ENCODE results near the gene EML3. TPM values are rescaled to one million over a fixed set of nuclear protein-coding genes. Genes with fewer than 3 reads are reported as not detected.

The EML3 gene
- total and polyA plus RNA-seq, 2 of the 8 experiments (the other 6 are each of a cell fraction or from before 2014, with no cell fraction given) = 19.2 to 29.9 TPM

- TF ChIP-seq HDAC2 (IDR thresholded peaks at IDR 0.05; ENCODE audit: borderline replicate concordance in 1 of 2, low read depth in 2 of 2, low read length in 2 of 2) (no peak), SIRT6 (IDR thresholded peaks at IDR 0.05; ENCODE audit: low read length) (no peak), KDM5A (IDR thresholded peaks at IDR 0.05; ENCODE audit: low read length) (no peak), ATF2 (IDR thresholded peaks at IDR 0.05; ENCODE audit: low read length) (no peak), SP1 (IDR thresholded peaks at IDR 0.05; ENCODE audit: low read depth, low read length) (peak; percentile 47), YY1 (IDR thresholded peaks at IDR 0.05; ENCODE audit: low read depth, low read length) (no peak), NRF1 (IDR thresholded peaks at IDR 0.05; ENCODE audit: low read depth, low read length) (no peak), CHD1 (IDR thresholded peaks at IDR 0.05; ENCODE audit: low read depth, low read length) (no peak), NANOG (IDR thresholded peaks at IDR 0.05; ENCODE audit: insufficient read depth, low read depth, low read length, poor library complexity, severe bottlenecking) (no peak), E2F6 (IDR thresholded peaks at IDR 0.05) (0 out of 2 replicates have a peak, but pooled peaks have one; percentile 25), BACH1 (IDR thresholded peaks at IDR 0.05; ENCODE audit: low read length) (0 out of 2 replicates have a peak, but pooled peaks have one; percentile 11), POLR2A (IDR thresholded peaks at IDR 0.05; ENCODE audit: control extremely low read depth in 1 of 2, low read depth in 2 of 2, low read length in 2 of 2) (peak; percentile 20 to 36; a peak in 2 of 3 replicates), RNF2 (IDR thresholded peaks at IDR 0.05; ENCODE audit: borderline replicate concordance, low read depth, low read length, missing control alignments, poor library complexity, severe bottlenecking) (no peak), SIX5 (IDR thresholded peaks at IDR 0.05; ENCODE audit: low read depth, low read length) (no peak), RAD21 (IDR thresholded peaks at IDR 0.05 in 1 of 2, conservative IDR thresholded peaks at IDR 0.05 in 1 of 2; ENCODE audit: low read depth in 2 of 2, low read length in 2 of 2) (no peak), TEAD4 (IDR thresholded peaks at IDR 0.05; ENCODE audit: low read depth, low read length) (no peak), JUND (IDR thresholded peaks at IDR 0.05; ENCODE audit: low read length) (peak; percentile 4; the same call in 1 of the 2 replicates), MAX (IDR thresholded peaks at IDR 0.05) (peak; percentile 86), SUZ12 (IDR thresholded peaks at IDR 0.05; ENCODE audit: low read length) (no peak), SP2 (IDR thresholded peaks at IDR 0.05; ENCODE audit: low read length) (no peak), GTF2F1 (IDR thresholded peaks at IDR 0.05; ENCODE audit: borderline replicate concordance, low read depth, low read length) (no peak), CHD2 (IDR thresholded peaks at IDR 0.05; ENCODE audit: low read length) (peak; percentile 43; the same call in 1 of the 2 replicates)
Observed at GRCh38 chr11:62556108-62556874, 56.3 kb downstream of the EML3 start (continued).
